ENCODE measurements around the gene DIAPH1. TPM values are rescaled to one million over a fixed set of nuclear protein-coding genes. Genes with fewer than 3 reads are reported as not detected.

Gene DIAPH1
- total RNA-seq, 1 donor from 2014 or later, result 20.4 TPM

- Mint-ChIP-seq H3K27me3 (ENCODE audit: insufficient read depth, low read depth) (no peaks in the 10 kb centered on the region), H3K4me3 (no peak overlapping the region), H3K36me3 (peaks cover 2% of the 10 kb centered on the region), H3K9me3 (no peaks in the 10 kb centered on the region), H3K27ac (no peak overlapping the region), H3K4me1 (peaks cover 19% of the 10 kb centered on the region)
- Histone ChIP-seq H3F3A (ENCODE audit: low read depth) (peaks cover 17% of the 10 kb centered on the region), H2AFZ (replicated peaks) (no peak overlapping the region), H3K27me3 (no peaks in the 10 kb centered on the region), H3K27ac (no peak overlapping the region), H3K9me3 (ENCODE audit: low read depth) (no peaks in the 10 kb centered on the region), H3K9ac (no peak overlapping the region), H3K4me1 (peaks cover 18% of the 10 kb centered on the region), H3K4me2 (no peak overlapping the region), H3K36me3 (no peaks in the 10 kb centered on the region), H3K79me2 (ENCODE audit: low read depth) (peaks cover 98% of the 10 kb centered on the region), H3K4me3 (no peak overlapping the region), H4K20me1 (ENCODE audit: low read depth) (peaks cover 10% of the 10 kb centered on the region)
- TF ChIP-seq, protein P1, sequence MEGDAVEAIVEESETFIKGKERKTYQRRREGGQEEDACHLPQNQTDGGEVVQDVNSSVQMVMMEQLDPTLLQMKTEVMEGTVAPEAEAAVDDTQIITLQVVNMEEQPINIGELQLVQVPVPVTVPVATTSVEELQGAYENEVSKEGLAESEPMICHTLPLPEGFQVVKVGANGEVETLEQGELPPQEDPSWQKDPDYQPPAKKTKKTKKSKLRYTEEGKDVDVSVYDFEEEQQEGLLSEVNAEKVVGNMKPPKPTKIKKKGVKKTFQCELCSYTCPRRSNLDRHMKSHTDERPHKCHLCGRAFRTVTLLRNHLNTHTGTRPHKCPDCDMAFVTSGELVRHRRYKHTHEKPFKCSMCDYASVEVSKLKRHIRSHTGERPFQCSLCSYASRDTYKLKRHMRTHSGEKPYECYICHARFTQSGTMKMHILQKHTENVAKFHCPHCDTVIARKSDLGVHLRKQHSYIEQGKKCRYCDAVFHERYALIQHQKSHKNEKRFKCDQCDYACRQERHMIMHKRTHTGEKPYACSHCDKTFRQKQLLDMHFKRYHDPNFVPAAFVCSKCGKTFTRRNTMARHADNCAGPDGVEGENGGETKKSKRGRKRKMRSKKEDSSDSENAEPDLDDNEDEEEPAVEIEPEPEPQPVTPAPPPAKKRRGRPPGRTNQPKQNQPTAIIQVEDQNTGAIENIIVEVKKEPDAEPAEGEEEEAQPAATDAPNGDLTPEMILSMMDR (IDR thresholded peaks at IDR 0.05), result no peak
- no peak for TF ChIP-seq EZH2 (IDR thresholded peaks at IDR 0.05)
- TF ChIP-seq EZH2phosphoT487 (IDR thresholded peaks at IDR 0.05), result no peak
- DNase-seq (ENCODE audit: low spot score), result no peak
These were observed 9.8 kb downstream of the DIAPH1 start for GRCh38 chr5:141609044-141609443.

DNA sequence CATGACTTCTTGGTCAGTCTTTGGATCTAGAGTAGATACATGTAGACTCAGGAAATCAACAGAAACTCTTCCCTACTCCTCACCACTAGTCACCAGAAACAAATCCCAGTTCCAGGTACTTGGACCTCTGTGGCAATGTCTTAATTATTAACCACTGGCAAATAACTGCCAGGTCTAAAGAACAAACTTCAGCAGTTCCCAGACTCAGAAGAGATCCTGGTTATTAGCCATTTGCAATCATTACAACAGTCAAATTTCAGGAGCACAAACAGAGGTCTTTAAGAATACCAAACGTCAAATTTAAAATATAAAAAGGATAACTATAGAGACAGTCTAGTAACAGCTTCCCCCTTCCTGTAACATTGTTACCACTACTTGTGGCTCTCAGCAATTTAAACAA, 10.2 kb downstream of the DIAPH1 start:
- H3F3A ChIP-seq (ENCODE audit: low read depth), result peaks cover 17% of the 10 kb centered on the region

DNA sequence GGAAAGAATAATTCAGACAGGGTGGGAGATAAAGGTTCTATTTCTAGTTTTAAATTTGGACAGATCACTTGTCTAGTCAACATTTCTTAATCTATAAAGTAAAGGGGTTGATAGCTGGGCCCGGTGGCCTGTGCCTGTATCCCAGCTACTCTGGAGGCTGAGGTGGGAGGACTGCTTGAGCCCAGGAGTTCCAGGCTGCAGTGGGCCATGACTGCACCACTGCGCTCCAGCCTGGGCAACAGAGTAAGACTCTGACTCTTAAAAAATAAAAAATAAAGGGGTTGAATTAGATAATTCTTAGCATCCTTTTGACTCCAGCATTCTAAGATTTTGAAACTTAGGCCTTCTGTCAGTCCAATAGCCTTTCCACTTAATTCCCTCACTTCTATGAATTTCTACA, 10.8 kb downstream of the DIAPH1 start:
- no peak for DNase-seq (ENCODE audit: low spot score)
- Histone ChIP-seq H3K4me2 (no peak overlapping the region), H2AFZ (replicated peaks) (no peak overlapping the region), H3K9me3 (ENCODE audit: low read depth) (no peaks in the 10 kb centered on the region), H3K27ac (no peak overlapping the region), H3K4me3 (no peak overlapping the region), H3K27me3 (no peaks in the 10 kb centered on the region), H3K9ac (no peak overlapping the region), H3K4me1 (peaks cover 8% of the 10 kb centered on the region), H3K36me3 (no peaks in the 10 kb centered on the region), H3F3A (ENCODE audit: low read depth) (peaks cover 12% of the 10 kb centered on the region), H3K79me2 (ENCODE audit: low read depth) (peaks cover 98% of the 10 kb centered on the region), H4K20me1 (ENCODE audit: low read depth) (peaks cover 16% of the 10 kb centered on the region)
- Mint-ChIP-seq H3K27ac (no peak overlapping the region), H3K36me3 (peaks cover 2% of the 10 kb centered on the region), H3K9me3 (no peaks in the 10 kb centered on the region), H3K27me3 (ENCODE audit: insufficient read depth, low read depth) (no peaks in the 10 kb centered on the region), H3K4me3 (no peak overlapping the region), H3K4me1 (peaks cover 10% of the 10 kb centered on the region)
- TF ChIP-seq EZH2 (IDR thresholded peaks at IDR 0.05), result no peak
- TF ChIP-seq EZH2phosphoT487 (IDR thresholded peaks at IDR 0.05), result no peak
- TF ChIP-seq, protein P1 (IDR thresholded peaks at IDR 0.05), result no peak

More for the DNA sequence above, 10.2 kb downstream of the DIAPH1 start:
- Histone ChIP-seq H3K9me3 (ENCODE audit: low read depth) (no peaks in the 10 kb centered on the region), H3K79me2 (ENCODE audit: low read depth) (peaks cover 98% of the 10 kb centered on the region), H3K9ac (no peak overlapping the region), H2AFZ (replicated peaks) (no peak overlapping the region), H3K27ac (no peak overlapping the region), H3K27me3 (no peaks in the 10 kb centered on the region), H3K36me3 (no peaks in the 10 kb centered on the region), H3K4me2 (no peak overlapping the region), H4K20me1 (ENCODE audit: low read depth) (peaks cover 15% of the 10 kb centered on the region), H3K4me3 (no peak overlapping the region), H3K4me1 (peaks cover 13% of the 10 kb centered on the region)
- H3K9me3 Mint-ChIP-seq, result no peaks in the 10 kb centered on the region
- no peak overlapping the region for H3K27ac Mint-ChIP-seq
- H3K27me3 Mint-ChIP-seq (ENCODE audit: insufficient read depth, low read depth), result no peaks in the 10 kb centered on the region
- no peak for DNase-seq (ENCODE audit: low spot score)
- TF ChIP-seq, protein P1 (IDR thresholded peaks at IDR 0.05), result no peak
- TF ChIP-seq EZH2 (IDR thresholded peaks at IDR 0.05) (no peak), EZH2phosphoT487 (IDR thresholded peaks at IDR 0.05) (no peak)
- peaks cover 2% of the 10 kb centered on the region for H3K36me3 Mint-ChIP-seq
- no peak overlapping the region for H3K4me3 Mint-ChIP-seq
- H3K4me1 Mint-ChIP-seq, result peaks cover 15% of the 10 kb centered on the region

All from neural progenitor cell (in vitro differentiated cells).